OCI-LY3 (cell line): ENCODE measurements around the gene ANKRD6.

Experiments
- H2AFZ ChIP-seq: fragments of 200-600, 300-600 bp; shearing (Covaris generic); 2 replicates; pipeline ENCODE4 v1.6.0; 2014; ENCODE audit warnings: antibody characterized with exemption, low read depth, low read length
- H3K27ac ChIP-seq: fragments of 200-600, 300-600 bp; sonication (generic); 2 replicates; pipeline ENCODE4 v1.5.1; 2014; ENCODE audit warnings: mild to moderate bottlenecking, low read length, moderate library complexity, mixed read lengths
- H3K27me3 ChIP-seq: fragments of 200-600, 300-600 bp; sonication (generic); 2 replicates; pipeline ENCODE4 v1.6.1; 2014; ENCODE audit warnings: low read depth, low read length, mixed read lengths
- H3K36me3 ChIP-seq: fragments of 200-600, 300-600 bp; sonication (generic); replicated peaks from 2 replicates; pipeline ENCODE3; 2014; ENCODE audit warnings: low read depth, low read length, mixed read lengths
- H3K4me1 ChIP-seq: fragments of 300-600, 200-600 bp; sonication (generic); 2 replicates; pipeline ENCODE4 v1.6.1; 2014; ENCODE audit warnings: low read length, mixed read lengths
- H3K4me2 ChIP-seq: fragments of 200-600, 300-600 bp; sonication (generic); 2 replicates; pipeline ENCODE4 v1.6.1; 2014; ENCODE audit warnings: low read length, mixed read lengths
- H3K4me3 ChIP-seq: fragments of 300-600, 200-600 bp; sonication (generic); 2 replicates; pipeline ENCODE4 v1.5.1; 2014; ENCODE audit warnings: antibody characterized with exemption, mild to moderate bottlenecking, low read length, moderate library complexity
- H3K79me2 ChIP-seq: fragments of 300-600, 200-600 bp; shearing (Covaris generic); 2 replicates; pipeline ENCODE4 v1.6.1; 2014; ENCODE audit warnings: mild to moderate bottlenecking, low read length, mixed read lengths
- H3K9ac ChIP-seq: fragments of 300-600, 200-600 bp; shearing (Covaris generic); 2 replicates; pipeline ENCODE4 v1.6.0; 2014; ENCODE audit warnings: mild to moderate bottlenecking, low read length, moderate library complexity
- H3K9me3 ChIP-seq: fragments of 200-600, 300-600 bp; shearing (Covaris generic); 2 replicates; pipeline ENCODE4 v1.6.1; 2014; ENCODE audit warnings: low read length, mixed read lengths; ENCODE audit not compliant: insufficient read depth
- H4K20me1 ChIP-seq: fragments of 200-600, 300-600 bp; sonication (generic); 2 replicates; pipeline ENCODE4 v1.6.1; 2016; ENCODE audit warnings: low read length, mixed read lengths; ENCODE audit not compliant: insufficient read depth
- EZH2phosphoT487 ChIP-seq: fragments of 200-600 bp; shearing (Covaris generic); IDR thresholded peaks from 2 replicates; pipeline ENCODE4 v1.6.1; 2018; ENCODE audit warnings: antibody characterized with exemption, mixed run types, low read depth
- TF ChIP-seq, protein P1 (sequence below): fragments of 200-600, 300-600 bp; sonication (generic); IDR thresholded peaks from 2 replicates; pipeline ENCODE4 v1.5.1; 2014; ENCODE audit warnings: antibody characterized with exemption, low read length, low read depth

ANKRD6 gene

DNA sequence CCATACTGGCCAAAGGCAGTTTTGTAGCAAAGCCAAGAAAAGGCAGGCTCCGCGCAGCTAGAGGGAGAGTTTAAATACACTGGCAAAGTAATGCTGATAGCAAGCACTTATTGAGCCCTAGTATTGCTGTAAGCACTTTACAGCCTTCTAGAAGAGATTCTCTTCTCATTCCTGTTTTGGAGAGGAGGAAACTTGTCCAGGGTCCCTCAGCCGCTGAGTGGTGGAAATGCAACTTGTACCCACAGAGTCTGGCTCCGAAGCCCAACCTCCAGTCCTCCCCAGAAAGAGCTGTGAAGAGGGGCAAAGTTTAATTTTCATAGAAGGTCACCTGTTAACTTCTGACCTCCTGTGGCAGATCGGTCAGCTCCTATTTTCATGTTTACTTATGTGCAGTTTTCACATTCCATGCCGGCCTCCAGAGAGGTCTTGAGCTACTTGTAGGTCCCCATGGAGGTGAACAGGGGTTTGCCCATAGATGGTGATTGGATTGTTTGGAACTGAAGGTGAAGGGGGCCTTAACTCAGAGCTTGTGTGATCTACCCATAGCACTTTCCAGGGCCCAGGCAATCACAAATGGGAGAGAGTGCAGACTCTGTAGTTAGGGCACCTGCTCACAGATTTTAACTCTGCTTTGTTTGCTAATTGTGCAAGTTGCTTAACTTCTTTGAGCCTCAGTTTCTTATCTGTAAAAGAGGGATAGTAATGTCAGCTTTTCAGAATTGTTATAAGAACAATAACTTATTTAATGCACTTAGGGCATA is 134.9 kb downstream of the ANKRD6 start:
- H3K4me1 ChIP-seq: no peaks in the 10 kb centered on the region
- no peak overlapping the region for H2AFZ ChIP-seq
- no peaks in the 10 kb centered on the region for H3K9me3 ChIP-seq
- no peak for TF ChIP-seq EZH2phosphoT487
- TF ChIP-seq, protein P1, sequence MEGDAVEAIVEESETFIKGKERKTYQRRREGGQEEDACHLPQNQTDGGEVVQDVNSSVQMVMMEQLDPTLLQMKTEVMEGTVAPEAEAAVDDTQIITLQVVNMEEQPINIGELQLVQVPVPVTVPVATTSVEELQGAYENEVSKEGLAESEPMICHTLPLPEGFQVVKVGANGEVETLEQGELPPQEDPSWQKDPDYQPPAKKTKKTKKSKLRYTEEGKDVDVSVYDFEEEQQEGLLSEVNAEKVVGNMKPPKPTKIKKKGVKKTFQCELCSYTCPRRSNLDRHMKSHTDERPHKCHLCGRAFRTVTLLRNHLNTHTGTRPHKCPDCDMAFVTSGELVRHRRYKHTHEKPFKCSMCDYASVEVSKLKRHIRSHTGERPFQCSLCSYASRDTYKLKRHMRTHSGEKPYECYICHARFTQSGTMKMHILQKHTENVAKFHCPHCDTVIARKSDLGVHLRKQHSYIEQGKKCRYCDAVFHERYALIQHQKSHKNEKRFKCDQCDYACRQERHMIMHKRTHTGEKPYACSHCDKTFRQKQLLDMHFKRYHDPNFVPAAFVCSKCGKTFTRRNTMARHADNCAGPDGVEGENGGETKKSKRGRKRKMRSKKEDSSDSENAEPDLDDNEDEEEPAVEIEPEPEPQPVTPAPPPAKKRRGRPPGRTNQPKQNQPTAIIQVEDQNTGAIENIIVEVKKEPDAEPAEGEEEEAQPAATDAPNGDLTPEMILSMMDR: no peak
- H4K20me1 ChIP-seq: no peaks in the 10 kb centered on the region
- H3K79me2 ChIP-seq: no peaks in the 10 kb centered on the region
- H3K4me2 ChIP-seq: no peak overlapping the region
- no peaks in the 10 kb centered on the region for H3K36me3 ChIP-seq
- 0 out of 2 replicates have a peak, but pooled peaks cover 4% of the 10 kb centered on the region for H3K27me3 ChIP-seq
- H3K9ac ChIP-seq: no peak overlapping the region
- no peak overlapping the region for H3K4me3 ChIP-seq
- H3K27ac ChIP-seq: no peak overlapping the region

DNA sequence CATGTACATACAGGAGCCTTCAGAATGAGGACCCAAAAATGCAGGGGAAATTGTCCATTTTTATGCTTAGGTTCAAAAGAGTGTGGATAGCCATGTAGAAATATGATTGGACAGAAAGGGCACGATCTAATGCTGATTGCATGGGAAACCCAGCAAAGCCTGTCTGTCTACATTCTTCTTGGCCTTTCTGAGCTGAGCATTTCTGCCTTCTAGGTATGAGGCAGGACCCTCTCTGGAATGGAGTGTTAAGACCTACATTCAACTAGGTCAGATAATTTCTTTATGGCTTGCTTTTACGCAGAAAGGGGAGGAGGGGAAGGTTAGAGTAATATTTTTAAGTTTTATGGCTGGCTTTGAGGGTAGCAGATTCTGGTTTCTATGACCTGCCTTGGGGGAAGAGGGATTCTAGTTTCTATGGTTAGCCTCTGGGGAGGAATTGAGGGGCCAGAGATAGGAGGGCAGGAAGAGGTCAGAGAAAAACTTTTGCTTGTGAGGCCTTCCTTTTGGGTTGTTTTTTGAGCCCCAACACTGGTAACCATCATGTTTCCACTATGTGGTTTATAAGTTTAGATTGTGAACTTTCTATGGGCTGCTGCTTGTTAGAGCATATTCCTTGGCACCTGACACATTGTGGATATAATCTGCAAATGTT is 142.1 kb downstream of the ANKRD6 start:
- Histone ChIP-seq H3K4me2 (no peak overlapping the region), H3K27me3 (no peaks in the 10 kb centered on the region), H3K36me3 (no peaks in the 10 kb centered on the region)

GRCh38 chr6:89575562-89575960 is 142.6 kb downstream of the ANKRD6 start:
- H3K36me3 ChIP-seq: no peaks in the 10 kb centered on the region
- no peak overlapping the region for H3K4me3 ChIP-seq
- no peaks in the 10 kb centered on the region for H4K20me1 ChIP-seq
- H3K9me3 ChIP-seq: no peaks in the 10 kb centered on the region
- no peaks in the 10 kb centered on the region for H3K27me3 ChIP-seq
- H3K4me2 ChIP-seq: no peak overlapping the region
- no peaks in the 10 kb centered on the region for H3K79me2 ChIP-seq
- H3K9ac ChIP-seq: no peak overlapping the region
- no peaks in the 10 kb centered on the region for H3K4me1 ChIP-seq
- no peak overlapping the region for H2AFZ ChIP-seq
- no peak overlapping the region for H3K27ac ChIP-seq
- no peak for TF ChIP-seq EZH2phosphoT487
- TF ChIP-seq, protein P1: no peak

More for the DNA sequence above, 142.1 kb downstream of the ANKRD6 start:
- H4K20me1 ChIP-seq: no peaks in the 10 kb centered on the region
- no peak overlapping the region for H3K4me3 ChIP-seq
- H3K79me2 ChIP-seq: no peaks in the 10 kb centered on the region
- TF ChIP-seq, protein P1: no peak
- TF ChIP-seq EZH2phosphoT487: no peak
- H3K4me1 ChIP-seq: no peaks in the 10 kb centered on the region
- no peak overlapping the region for H2AFZ ChIP-seq
- H3K27ac ChIP-seq: no peak overlapping the region
- H3K9me3 ChIP-seq: no peaks in the 10 kb centered on the region
- no peak overlapping the region for H3K9ac ChIP-seq

- Histone ChIP-seq H3K27me3 (no peaks in the 10 kb centered on the region), H4K20me1 (no peaks in the 10 kb centered on the region), H3K9me3 (no peaks in the 10 kb centered on the region), H3K9ac (no peak overlapping the region), H3K4me3 (no peak overlapping the region), H3K4me1 (no peaks in the 10 kb centered on the region), H2AFZ (no peak overlapping the region), H3K79me2 (no peaks in the 10 kb centered on the region), H3K4me2 (no peak overlapping the region), H3K36me3 (no peaks in the 10 kb centered on the region), H3K27ac (no peak overlapping the region)
- TF ChIP-seq, protein P1: no peak
- TF ChIP-seq EZH2phosphoT487: no peak
Measured at GRCh38 chr6:89580997-89581666, 148.2 kb downstream of the ANKRD6 start.
